A172 (cell line): Measurements from ENCODE around the gene HMG20A. TPM values are rescaled to one million over a fixed set of nuclear protein-coding genes. Genes with fewer than 3 reads are reported as not detected.

Experiments
- DNase-seq: peaks from one replicate; pipeline ENCODE4 v3.0.0-alpha.2; 2015; ENCODE audit warnings: low spot score
- total RNA-seq: library from RNA; depleted of rRNA; stranded (reverse); fragments of >200 nt; shearing (Covaris generic); gene quantifications from 2 replicates; pipeline ENCODE4 v1.2.3, GENCODE V29; 2014

HMG20A gene
- total RNA-seq, 1 experiment from 2014 or later: 17.0 TPM

DNA sequence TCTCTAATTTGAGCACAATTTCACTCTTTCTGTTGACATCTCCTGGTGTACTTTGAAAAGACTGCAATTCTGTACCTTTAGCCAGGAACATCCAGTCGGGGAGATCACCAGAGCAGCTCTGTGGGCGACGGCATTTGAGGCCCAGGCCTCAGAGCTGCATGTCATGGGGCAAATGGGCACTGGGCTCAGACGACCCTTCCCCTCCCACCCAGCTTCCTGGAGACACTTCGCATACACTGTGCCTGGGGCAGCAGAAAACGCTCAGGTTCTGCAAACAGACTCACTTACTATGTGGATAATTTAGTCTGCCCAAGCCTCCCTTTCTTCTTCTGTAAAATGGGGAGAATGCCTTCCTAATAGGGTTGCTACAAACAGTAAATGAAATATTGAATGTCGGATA, 96.9 kb downstream of the HMG20A start:
- DNase-seq: no peak

DNA sequence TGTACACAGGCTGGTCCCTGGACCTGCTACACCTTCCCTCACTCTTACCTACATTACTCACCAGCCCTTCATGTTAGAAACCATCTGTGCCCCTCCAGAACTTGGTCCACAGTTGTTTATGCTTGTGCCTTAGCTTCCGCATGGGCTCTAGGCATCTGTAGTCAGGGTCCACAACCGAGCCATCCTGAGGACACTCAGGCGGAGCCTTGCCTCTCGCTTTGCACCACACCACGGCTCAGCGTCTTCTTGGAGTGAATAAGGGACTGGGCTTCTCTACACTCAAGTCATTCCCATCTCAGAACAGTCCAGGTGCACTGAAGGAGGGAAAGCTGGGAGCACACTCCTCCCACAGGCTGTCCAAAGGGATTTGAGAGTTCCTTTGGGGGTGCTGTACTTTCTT, 97.8 kb downstream of the HMG20A start:
- DNase-seq: no peak

DNA sequence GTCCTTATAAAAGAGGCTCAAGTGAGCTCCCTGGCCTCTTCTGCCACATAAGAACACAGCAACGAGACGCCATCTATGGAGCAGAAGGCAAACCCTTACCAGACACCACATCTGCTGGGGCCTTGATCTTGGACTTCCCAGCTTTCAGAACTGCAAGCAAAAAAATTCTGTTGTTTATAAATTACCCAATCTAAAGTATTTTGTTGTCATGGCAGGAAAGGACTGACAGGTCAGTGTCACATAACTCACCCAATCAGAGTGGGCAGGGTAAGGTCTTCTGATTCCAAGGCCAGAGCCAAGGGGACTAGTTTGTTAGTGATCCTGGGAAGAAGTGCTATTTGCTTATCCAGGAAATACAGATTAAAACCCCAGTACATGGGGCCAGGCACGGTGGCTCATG, 98.9 kb downstream of the HMG20A start:
- no peak for DNase-seq

DNA sequence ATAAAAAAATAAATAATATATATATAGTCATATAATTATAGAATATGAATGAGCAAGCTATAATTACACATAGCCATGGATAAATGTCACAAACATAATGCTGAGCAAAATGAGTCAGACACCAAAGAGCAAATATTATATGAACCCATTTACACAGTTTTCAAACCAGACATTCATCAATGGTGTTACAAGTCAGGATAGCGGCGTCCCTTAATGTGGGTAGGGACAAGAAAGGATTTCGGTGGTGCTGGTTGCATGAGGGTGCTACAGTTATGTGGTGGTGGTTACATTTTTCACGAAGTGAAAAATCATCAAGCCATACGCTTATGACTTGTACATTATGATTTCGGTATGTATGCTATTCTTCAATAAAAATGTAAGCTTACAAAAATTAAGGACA, 100.5 kb downstream of the HMG20A start:
- no peak for DNase-seq

DNA sequence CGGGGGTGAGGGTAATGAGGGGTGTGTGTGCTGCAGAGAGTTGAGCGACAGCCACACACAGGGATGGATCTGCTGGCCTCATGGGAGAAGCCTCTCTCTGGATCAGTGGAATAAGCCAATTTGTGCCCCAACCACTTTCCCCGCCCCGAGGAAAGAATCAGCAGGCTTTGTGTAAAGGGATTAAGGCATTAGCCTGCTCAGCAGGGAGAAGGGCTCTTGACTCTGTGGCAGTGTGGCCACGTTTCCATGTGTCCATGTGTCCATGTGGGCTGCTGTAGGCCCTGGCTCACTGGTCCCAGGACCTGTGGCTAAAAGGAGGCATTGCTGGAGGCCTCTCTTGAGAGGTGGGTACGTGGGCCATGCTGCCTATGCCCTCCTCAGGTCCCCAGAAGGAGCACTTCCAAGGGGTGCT, 104.7 kb downstream of the HMG20A start:
- no peak for DNase-seq

DNA sequence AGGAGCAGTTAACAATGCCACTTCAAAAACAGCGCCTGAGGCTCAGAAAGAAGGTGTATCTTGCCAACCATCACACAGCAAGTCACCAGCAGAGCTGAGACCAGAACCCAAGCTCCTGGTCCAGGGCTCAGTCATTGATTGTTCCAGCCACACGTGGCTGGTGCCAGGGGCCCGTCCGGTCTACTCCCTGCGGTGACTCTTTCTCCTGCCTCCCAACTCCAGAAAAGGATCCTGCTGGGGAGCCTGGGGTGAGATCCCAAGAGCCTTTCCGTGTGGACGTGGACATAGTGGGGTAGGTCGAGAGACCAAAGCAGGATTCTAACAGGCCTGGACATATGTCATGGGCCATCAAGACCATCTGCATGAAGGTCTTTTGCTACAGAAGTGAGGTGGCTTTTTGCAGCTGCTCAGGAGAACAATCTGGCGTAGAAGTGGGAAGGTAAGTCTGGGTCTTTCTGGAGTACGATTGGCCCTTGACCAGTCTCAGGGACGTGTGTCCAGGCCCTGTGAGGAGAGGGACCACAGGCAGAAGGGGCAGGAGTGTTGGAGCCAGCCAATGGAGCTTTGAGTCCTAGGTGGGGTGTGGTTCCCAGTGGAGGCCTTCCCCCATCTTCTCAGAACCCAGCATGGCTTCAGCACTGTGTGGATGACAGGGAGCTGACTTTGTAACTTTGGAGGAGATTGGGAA, 105.4 kb downstream of the HMG20A start:
- no peak for DNase-seq

DNA sequence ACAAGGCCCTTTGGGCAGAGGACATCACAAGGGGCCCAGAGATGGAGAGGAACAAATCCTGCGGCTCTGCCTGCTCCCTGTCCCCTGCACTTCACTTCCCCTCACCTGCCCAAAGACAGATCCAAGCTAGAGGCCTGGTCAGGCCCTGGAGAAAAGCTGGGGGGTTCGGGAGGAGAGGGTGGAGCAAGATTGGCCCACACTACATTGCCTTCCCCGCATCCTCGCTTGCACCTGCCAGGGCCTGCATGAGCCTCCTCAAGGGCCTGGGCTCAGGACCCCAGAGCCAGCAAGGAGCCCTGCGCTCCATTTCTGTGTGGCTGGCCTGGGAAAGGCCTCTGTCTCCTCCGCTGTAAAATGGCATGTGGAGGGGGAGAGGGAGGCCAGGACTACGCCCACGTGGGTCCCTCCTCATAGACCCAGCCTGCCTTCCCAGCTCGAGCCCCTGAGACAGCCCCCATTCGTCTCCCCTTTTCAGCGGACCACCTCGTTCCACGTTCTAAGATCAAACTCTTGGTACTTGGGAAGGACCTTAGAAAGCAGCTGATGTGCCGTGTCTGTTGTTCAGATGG, 106.0 kb downstream of the HMG20A start:
- DNase-seq: no peak

DNA sequence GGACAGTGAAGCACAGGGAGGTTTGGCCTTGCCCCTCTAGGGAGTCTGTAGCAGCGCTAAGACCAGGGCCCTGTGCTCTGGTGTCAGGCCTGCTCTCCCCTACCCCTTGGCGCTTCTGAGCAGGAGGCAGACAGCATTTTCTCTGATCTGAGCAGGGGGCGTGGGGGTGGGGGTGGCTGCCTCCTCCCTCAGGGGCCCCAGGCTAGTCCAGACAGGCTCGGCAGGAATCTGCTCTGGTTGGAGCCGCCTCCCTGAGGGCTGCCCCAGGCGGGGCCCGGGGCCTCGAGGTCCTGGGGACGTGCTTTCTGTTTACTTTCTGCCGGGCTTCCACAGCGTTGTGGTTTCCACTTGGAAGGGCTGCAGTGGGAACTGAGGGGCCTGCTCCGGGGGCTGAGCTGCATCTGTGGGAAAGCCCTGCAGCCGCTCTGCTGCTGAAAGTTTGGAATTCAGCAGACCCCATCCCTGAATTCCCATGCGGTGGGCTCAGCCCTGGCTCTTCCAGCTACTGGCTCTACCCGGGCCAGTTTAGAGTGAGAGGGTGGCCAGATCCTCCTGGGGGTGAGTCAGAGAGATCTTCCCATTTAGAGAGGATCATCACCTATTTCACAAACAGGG, 106.6 kb downstream of the HMG20A start:
- DNase-seq: no peak

DNA sequence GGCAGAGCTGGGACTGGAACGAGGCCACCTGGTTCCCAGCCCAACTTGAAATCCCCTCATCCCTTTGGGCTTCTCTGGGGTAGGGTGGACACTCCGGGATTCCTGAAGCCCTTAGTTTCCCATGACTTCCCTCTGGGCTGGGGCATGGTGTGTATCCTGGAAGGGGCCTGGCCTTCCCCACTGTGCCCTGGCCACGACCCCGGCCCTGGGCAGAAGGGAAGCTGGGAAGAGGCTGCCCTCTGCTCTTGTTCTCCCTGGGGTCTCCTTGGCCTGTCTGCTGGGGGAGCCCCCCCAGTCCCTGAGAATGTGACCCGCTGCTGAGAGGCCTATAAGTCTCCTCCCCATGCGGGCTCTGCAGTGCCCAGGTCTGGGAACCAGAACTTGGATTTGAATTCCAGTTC, 107.1 kb downstream of the HMG20A start:
- no peak for DNase-seq

DNA sequence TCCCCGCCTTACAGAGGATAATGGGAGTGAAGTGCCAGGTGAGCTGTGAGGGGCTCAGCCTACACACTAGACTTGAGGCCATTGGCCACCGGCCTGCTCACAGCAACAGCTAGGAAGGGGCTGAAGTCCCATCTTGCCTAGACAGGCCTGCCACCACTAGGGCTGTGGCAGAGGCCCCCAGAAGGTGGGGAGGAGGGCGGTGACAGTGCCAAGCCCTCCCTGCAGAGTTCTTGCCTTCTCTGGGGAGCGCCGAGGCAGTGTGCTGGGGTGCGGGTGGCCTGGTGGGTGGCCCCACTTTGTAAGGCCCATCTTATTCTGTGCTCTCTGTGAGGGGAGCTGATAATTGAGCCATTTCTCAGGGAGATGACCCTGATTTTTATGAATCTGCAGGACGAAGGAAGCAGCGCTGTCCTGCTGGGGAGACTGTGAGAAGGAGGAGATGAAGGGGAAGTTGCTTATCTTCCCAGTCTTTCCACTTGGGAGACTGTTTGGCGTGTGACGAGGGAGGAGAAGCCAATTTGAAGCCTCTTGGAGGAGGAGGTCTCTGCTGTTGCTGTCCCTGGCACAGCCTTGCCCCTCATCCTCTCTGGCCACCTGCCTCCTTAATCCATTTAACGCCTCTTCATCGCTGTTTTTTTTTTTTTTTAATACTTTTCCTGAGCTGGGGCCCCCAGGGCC, 107.7 kb downstream of the HMG20A start:
- no peak for DNase-seq

DNA sequence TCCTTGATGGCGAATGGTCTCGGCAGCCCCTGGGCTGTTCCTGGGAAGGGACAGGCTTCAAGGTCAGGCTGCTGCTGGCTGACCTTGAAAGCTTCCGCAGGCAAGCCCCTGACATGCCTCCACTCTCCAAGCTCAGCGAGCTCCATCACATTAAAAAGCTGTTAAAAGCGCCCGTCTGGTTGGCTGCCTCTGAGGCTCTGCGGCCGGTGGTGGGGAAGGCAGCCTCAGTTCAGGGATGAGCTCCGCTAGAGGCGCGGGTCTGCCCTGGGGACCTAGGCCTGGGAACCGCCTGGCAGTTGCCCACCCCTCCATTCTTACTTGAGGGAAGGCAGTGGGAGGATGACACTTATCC, 108.3 kb downstream of the HMG20A start:
- no peak for DNase-seq

DNA sequence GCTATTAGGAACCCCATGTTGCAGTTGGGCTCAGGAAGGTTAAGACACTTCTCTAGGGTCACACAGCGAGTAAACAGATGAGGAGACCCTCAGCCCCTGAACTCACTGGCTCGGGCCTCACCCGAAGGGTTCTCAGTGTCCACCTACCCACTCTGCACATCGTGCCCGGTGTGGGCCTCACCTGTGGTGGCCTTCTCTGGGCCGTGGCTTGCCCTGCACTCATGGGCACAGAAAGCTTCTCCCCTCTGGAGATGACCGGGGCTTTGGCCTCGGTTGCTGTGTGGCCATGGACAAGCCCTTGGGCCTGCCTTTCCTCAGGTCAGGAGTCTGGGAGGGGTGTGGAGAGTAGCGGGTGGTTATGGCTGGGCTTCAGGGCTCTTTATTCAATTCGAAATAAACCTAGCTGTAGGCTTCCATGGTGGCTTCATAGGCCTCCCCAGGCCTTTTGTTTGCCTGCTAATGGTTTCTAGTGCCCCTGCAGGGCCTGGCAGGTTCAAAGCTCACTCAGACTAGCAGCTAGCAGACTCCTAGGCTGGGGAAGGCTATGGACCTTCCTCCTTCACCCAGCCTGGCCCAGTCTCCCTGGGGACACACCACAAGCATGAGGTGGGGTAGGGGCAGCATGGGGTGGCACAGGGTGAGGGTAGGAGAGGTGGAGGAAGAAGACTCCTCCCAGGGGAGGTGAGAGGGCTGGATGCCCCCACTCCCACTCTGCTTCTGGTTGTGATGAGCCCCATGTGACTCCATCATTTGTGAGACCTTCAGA, 108.9 kb downstream of the HMG20A start:
- no peak for DNase-seq

DNA sequence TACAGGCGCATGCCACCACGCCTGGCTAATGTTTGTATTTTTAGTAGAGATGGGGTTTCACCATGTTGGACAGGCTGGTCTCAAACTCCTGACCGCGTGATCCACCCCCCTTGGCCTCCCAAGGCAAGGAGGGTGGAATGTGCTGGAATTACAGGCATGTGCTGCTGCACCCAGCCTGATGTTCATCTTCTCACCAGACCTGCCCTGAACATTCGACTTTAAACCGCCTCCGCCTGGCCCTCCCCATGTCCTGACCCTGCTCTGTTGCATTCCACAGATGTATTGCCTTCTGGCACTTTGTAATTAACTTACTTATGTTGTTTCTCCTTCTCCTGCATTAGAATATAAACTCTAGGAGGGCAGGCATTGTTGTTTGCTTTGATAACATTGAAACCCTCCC, 109.9 kb downstream of the HMG20A start:
- no peak for DNase-seq

DNA sequence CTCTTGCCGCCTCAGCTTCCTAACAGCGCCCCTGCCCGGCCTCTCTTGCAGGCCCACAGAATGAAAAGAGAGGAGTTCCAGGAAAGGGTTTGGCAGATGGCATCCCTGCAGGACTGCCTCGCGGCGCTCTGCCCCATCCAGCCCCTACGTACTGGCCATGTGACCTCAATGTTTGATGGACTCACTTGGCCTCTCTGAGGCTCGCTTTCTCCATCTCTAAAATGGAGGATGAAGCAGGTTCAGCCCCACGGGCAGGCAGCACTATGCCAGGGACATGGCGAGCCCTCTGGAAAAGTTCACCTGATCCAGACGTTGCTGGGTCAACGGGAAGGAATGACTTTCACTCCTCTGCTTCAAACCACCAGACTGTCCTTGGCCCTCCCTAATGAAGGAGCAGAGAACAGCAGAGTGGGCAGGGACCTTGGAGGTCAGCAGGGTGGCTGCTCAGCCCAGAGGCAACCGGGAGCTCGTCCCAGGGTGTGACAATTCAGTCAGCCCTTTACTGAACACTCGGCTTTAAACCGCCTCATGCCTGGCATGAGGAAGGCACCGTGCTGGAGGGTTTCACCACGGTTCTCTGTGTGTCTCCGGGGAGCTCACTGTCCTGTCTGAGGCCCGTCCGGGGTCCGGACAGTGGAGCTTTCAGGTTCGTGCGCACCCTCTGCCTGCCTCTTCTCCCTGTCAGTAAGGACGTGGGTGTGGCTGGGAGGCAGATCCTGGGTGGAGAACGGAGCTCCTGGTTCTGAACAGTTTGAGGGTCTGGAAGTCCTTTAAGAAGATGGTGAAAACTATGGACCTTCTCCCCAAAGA, 110.7 kb downstream of the HMG20A start:
- DNase-seq: no peak

DNA sequence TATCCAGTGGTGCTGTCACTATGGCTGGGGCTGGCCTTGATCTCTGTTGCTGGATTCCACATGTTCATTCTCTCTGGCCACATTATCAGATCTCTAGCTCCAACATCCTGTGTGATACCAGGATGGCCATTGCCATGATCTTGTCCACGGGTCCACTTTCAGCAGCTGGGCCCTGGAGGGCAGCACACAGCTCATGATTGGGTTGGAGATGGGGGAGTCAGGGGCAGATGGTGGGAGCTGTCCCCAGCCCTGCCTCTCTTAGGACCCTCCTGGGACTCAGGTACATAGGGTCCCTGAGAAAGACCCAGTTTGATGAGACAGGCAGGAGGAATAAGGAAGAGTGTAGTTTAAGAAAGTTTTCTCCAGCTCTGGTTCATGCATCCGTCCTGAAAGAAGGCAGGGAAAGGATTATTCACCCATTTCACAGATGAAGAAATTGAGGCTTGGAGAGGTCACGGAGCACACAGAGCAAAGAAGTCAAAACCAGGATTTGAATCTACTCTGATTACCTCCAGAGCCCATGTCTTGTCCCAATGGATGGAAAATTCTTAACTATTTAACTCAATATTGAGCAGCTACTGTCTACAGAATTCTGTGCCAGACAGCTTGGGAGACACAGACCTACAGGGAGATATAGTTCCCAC, 111.5 kb downstream of the HMG20A start:
- no peak for DNase-seq

DNA sequence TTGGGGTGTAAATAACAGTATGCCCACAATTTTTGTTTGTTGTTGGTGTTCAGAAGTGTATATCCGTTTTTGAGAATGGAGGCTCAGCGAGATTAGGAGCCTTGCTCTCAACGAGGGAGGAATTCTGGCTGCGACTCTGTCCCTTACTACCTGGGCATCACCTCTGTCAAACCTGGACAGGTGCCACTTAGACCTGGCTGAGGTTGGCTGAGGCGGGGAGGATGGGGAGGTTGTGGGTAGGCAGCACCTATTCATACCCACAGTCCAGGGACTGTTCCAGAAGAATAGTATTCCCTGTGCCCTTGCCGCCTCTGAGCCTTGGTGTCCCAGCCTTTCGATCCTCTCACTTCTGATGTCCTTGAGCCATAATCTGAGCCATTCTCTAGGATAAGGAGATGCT, 112.2 kb downstream of the HMG20A start:
- DNase-seq: no peak

DNA sequence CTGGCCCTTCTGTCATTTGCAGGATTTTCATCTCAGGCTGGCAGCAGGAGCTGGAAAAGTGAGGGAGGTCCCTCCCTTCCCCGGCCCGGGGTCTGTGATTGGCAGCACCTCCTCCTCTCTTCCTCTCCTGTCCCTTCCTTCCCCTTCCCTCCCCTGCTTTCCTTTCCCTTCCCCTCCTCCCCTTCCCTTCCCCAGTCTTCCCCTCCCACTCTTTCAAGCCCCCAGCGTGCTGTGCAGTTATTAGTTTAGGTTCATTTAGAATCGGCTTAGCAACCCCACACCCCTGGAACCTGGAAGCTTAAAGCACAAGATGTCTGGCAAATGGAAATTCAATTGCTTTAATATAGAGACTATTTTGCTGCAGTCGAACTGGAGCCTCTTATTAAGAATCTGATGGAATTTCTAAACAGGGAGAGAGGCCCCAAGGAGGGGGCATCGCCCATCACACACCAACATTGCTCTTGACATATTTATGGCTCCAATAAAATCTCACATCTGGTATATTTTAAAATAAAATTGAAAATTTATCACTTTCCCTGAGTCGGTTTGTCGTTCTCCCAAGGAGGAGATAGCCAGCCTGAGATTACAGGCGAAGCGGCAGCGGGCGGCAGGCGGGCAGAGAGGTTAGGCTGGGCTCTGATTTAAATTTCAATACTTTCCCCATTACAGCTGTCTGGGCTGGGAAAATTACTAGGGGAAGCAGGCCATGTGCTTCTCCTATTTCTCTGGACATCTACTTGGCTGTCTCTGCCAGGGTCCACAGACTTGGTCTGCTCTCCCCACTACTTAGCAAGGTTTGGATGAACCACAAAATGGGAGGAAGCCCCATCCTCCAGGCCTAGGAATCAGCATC, 113.1 kb downstream of the HMG20A start:
- DNase-seq: no peak
